ENCODE data around the gene SYNE2. TPM values are rescaled to one million over a fixed set of nuclear protein-coding genes. Genes with fewer than 3 reads are reported as not detected.

The SYNE2 gene
- total and polyA plus RNA-seq, 9 donors, result 65.1 to 262 (median 180) TPM

GRCh38 chr14:64098120-64098519 is 245.3 kb downstream of the SYNE2 start:
- WGBS, 3 donors, result 90 to 91% (median 91%) methylated on average over 4 of the region's 4 CpGs
- H3K9me3 ChIP-seq, result no peaks in the 10 kb centered on the region
- peaks cover 2% of the 10 kb centered on the region for H3K4me1 ChIP-seq (ENCODE audit: insufficient read depth)
- TF ChIP-seq CTCF (IDR thresholded peaks at IDR 0.05) (no peak), EP300 (IDR thresholded peaks at IDR 0.05) (no peak), POLR2A (IDR thresholded peaks at IDR 0.05) (no peak)
- intact Hi-C loops (cut with DNase I), result no loop called here
- DNase-seq, result no peak
- no peak overlapping the region for H3K4me3 ChIP-seq
- no peak overlapping the region for H3K27ac ChIP-seq
- no peaks in the 10 kb centered on the region for H3K36me3 ChIP-seq
- H3K27me3 ChIP-seq, result no peaks in the 10 kb centered on the region

GRCh38 chr14:64107438-64107837 is 254.6 kb downstream of the SYNE2 start:
- 95 to 97% (median 96%) methylated on average over 2 of the region's 2 CpGs for WGBS, 3 donors
- no peak for DNase-seq
- no peaks in the 10 kb centered on the region for H3K27me3 ChIP-seq
- no peak overlapping the region for H3K4me3 ChIP-seq
- no peak overlapping the region for H3K27ac ChIP-seq
- no peaks in the 10 kb centered on the region for H3K4me1 ChIP-seq (ENCODE audit: insufficient read depth)
- no peaks in the 10 kb centered on the region for H3K36me3 ChIP-seq
- no peak for TF ChIP-seq CTCF (IDR thresholded peaks at IDR 0.05)
- H3K9me3 ChIP-seq, result no peaks in the 10 kb centered on the region
- intact Hi-C loops (cut with DNase I), result no loop called here

- intact Hi-C loops (cut with DNase I), result no loop called here
- Histone ChIP-seq H3K36me3 (no peaks in the 10 kb centered on the region), H3K9me3 (no peaks in the 10 kb centered on the region), H3K27me3 (no peaks in the 10 kb centered on the region), H3K4me1 (ENCODE audit: insufficient read depth) (no peaks in the 10 kb centered on the region), H3K4me3 (no peak overlapping the region), H3K27ac (no peak overlapping the region)
- no peak for DNase-seq
- TF ChIP-seq POLR2A (IDR thresholded peaks at IDR 0.05) (no peak), EP300 (IDR thresholded peaks at IDR 0.05) (no peak), CTCF (IDR thresholded peaks at IDR 0.05) (no peak)
- WGBS, 3 donors, result 71 to 80% (median 79%) methylated on average over 1 of the region's 1 CpG
These were observed 257.2 kb downstream of the SYNE2 start for GRCh38 chr14:64109819-64110554.

- no peaks in the 10 kb centered on the region for H3K27me3 ChIP-seq
- no peaks in the 10 kb centered on the region for H3K9me3 ChIP-seq
- H3K4me1 ChIP-seq (ENCODE audit: insufficient read depth), result no peaks in the 10 kb centered on the region
- H3K27ac ChIP-seq, result no peak overlapping the region
- DNase-seq, result no peak
- no peaks in the 10 kb centered on the region for H3K36me3 ChIP-seq
- H3K4me3 ChIP-seq, result no peak overlapping the region
- TF ChIP-seq POLR2A (IDR thresholded peaks at IDR 0.05) (no peak), CTCF (IDR thresholded peaks at IDR 0.05) (no peak), EP300 (IDR thresholded peaks at IDR 0.05) (no peak)
- intact Hi-C loops (cut with DNase I), result no loop called here
- 95 to 97% (median 96%) methylated on average over 1 of the region's 1 CpG for WGBS, 3 donors
These were observed 258.0 kb downstream of the SYNE2 start for GRCh38 chr14:64110802-64111201.
